HG02759 (cell line): ENCODE data around the gene ZNF280A.

Experiments
- ATAC-seq: cut with Tn5 transposase; IDR thresholded peaks from one replicate; pipeline ENCODE4 v1.9.1; 2021; ENCODE audit warnings: mild to moderate bottlenecking, moderate library complexity; ENCODE audit not compliant: unreplicated experiment

Gene ZNF280A, protein sequence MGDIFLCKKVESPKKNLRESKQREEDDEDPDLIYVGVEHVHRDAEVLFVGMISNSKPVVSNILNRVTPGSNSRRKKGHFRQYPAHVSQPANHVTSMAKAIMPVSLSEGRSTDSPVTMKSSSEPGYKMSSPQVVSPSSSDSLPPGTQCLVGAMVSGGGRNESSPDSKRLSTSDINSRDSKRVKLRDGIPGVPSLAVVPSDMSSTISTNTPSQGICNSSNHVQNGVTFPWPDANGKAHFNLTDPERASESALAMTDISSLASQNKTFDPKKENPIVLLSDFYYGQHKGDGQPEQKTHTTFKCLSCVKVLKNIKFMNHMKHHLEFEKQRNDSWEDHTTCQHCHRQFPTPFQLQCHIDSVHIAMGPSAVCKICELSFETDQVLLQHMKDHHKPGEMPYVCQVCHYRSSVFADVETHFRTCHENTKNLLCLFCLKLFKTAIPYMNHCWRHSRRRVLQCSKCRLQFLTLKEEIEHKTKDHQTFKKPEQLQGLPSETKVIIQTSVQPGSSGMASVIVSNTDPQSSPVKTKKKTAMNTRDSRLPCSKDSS

DNA sequence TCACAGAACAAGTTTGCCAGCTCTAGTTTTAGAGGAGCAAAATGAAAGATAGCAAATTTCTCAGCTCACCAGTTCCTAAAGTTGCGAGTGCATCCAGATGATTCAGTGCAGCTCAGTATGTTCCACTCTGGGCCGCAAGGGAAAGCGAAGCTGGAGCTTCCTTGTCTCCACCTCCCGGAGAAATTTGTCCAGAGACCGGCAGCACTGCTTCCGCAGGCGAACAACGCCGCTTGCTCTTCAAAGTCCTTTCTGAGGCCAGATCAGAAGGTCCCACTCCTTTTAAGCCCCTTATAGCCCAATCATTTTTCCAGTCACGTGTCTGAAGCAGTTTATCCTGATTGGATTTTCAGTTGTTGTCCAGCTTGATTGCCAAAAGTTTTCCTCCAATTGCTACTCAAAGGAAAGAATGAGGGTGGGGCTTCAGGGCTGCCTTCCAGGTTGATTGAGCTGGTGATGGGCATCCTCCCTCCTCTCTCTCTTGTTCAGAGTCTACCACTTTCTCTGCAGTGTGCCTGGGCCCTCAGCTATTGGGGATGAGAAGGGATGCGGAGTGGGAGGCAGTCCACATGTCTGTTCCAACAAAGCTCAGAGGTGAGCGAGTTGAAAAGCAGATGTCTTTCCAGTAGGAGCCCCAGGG is at the start of gene ZNF280A:
Gene ZNF280A, minus strand, starts transcription at position 251 of the 637 bp plus-strand sequence. CDS start 4,640 bp downstream, outside the sequence.
- ATAC-seq: no peak

DNA sequence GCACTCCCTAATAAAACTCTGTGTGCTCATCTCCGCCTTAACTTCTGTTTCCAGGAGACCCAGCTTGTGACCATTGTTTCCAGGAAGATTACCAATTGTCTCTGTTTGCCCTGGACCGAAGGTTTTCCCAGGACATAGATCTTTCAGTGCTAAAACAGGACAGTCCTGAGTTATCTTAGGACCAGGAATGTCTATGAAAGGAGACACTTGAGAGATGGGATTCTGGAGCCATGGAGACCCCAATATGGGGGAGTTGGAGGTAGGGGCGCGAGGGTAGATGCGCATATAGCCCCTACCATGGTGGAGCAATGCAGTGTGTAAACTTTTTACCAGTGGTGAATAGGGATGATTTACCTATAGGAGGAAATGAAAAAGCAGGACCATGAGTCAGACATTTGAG is 49.1 kb upstream of the ZNF280A start:
- no peak for ATAC-seq

DNA sequence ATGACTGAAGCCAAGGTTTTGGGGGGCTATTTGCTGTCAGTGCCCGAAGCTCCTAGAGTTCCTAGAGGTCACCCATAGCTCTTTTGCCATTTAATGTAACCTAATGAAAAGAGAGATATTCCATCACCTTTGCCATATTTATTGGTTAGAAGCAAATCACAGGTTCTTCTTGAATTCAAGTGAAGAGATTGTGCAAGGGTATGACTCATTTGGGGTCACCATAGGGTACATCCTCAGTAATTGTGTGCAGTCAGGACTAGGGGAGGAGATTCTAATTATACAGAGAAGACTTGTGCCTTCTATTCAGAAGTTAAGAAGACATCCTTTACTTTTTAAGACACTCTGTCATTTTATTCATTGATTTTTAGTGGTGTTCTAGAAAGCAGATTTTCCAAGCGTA is 45.9 kb upstream of the ZNF280A start:
- no peak for ATAC-seq

DNA sequence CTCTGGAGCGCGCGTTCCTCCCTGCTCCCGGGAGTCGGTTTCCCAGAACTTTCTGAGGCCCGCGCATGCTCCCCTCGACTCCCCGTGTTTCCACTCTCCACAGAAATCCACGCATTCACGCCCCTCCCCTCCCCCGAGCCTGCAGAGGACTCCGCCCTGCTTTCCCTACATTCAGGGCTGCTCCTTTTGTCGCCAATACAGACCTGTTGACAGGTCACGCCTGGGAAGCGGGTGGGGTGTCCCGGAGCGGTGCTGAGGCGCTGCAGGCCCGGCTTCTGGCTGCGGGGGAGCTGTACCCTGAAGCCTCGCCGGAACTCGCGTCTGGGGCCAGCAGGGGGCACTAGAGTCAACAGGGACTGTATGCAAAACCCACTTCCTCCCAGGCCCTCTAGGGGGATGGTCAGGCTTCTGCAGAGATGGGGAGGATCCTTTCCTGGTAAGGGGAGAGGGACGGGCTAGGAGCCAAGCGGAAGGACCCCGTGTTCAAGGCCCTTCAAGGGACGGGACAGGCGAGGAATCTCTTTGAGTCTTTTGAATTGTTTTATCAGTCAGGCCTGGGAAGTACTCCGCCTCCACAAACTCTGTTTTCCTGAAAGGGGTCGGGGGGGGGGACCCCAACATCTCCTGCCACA is 39.0 kb upstream of the ZNF280A start, which contains the start of gene PRAME:
Gene PRAME, minus strand, starts transcription at position 294 of the 632 bp plus-strand sequence. CDS start 2,433 bp downstream, outside the sequence.
- ATAC-seq: no peak

DNA sequence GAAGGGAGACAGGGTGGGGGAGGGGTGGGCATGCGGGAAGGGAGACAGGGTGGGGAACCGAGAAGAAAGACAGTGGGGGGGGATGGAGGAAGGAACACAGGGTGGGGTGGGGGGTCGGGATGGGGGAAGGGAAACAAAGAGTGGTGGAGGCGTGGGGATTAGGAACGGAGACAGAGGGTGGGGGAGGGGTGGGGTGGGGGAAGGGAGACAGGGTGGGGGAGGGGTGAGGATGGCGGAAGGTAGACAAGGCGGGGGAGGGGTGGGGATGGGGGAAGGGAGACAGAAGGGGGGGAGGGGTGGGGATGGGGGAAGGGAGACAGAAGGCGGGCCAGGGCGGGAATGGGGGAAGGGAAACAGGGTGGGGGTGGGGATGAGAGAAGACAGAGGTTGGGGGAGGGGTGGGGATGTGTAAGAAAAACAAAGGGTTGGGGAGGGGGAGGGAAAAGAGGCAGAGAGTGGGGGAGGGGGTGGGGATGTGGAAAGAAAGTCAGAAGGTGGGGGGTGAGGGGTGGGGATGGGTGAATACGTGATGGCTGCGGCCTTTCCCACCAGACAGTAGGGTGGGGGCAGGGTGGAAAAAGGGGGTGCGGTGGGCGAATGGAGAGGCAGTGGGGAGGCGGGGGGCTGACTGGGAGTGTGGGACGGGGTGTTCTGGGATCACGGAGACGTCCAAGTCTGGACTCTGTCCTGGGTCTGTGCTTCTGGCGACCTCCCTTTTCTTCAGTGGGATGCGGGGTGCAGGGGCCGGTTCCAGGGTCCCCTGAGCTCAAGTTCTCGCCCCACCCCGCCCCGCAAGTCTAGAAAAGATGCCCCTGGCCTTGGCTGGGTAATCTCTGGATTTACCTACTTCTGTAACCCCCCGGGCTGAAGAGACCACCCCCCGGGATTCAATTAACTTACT is 38.3 kb upstream of the ZNF280A start:
- no peak for ATAC-seq

DNA sequence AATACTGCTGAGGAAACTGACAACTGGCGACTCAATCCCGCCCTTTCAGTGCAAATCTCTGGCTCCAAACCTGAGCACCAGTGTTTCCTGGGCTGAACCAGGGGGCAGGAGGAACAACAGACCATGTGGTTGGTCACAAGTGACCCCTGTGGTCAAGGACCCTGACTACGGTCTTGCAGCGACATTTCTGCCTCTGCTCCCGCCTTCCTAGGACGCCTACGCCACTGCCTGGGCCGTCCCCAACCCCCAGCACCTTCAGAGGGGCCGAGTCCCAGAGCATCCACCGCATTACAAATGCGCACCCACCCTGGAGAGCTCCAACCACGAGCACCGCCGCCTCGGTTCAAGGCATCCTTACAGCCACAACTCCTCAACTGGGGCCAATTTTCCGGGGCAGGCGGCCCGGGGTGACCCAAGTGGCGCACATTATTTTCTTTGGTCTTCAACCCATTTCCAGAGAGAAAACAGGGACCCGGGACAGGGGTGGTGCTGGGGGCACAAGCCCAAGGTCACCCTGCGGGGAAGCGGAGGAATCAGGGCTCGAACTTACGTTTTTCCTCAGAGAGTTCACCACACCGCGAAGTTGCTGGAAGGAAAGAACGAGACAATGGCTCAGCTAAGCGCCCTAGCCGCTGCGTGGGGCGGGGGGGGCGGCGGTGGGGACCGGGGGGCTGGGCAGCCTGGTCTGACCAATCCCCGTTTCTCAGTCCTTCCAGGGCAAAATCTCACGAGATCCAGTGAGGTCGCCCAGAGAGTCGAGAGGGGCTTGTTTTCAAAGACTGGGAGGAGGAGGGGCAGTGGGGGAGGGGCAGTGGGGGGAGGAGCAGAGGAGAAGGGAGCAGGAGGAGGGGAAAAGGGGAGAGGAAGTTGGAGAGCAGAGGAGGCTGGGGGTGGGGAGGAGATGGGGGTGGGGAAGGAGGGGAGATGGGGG is 37.2 kb upstream of the ZNF280A start:
- ATAC-seq: no peak

DNA sequence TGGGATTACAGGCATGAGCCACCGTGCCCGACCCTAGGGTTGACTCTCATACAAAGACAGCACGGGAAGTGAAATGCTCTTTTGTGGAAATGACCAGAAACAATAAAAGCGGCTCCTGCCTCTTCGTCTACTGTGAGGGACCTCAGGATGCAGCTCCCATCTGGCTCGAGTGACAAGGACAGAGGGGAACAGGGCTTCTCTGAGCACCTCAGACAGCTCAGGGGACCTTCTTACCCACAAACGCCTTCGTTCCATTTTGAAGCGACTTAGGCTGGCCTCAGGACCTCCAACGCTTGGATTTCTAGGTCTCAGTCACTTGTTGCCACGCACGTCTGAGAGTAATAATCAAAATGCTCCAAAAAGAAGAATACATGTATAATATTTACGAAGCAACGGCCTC is 36.5 kb upstream of the ZNF280A start:
- no peak for ATAC-seq

DNA sequence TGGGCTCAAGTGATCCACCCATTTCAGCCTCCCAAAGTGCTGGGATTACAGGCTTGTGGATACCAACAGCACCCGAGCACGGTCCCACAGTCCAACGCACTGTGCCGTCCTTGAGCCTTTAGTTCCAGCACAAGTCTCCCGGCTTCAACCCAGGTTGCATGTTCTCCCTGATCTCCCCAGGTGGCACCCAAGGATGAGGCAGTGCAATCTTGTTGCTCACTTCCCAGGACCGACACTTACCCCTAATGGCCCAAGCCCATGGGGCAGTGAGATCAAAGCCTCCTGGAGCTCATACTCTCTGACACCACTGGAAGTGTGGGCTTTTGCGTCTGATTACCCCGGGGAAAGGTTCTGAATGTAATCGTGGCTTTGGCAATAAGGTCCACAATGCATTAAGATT is 35.5 kb upstream of the ZNF280A start:
- ATAC-seq: no peak

DNA sequence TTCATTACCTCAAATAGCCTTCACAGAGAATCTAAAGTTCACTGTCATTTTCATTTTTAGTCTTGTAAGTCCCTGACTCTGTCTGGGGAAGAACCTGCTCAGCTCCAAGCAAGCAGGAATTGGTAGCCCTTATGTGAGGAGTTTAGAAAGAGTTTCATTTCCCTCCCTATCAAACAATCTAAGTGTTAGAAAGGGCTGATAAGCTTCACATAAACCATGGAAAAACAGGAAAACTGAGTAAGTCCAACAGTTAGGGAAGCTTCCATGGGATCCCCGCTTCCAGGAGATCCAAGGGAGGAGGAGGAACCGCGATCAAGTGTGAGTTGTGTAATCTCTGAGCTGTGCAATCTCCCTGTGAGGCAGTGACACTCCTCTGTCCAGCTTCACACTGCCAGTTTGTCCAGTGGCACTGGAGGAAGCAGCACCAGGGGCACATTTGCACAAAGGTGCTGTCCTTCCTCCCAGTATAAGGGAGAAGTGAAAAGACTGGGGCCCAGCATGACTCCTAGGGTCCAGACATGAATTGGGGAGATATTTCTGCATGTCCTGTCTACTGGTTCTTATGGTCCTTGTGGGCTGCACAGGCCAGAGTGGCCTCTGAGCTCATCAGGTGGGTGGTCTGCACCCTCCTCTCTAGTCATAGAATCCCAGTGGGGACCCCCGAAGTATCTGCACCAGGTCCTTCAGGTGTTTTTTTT is 34.7 kb upstream of the ZNF280A start:
- no peak for ATAC-seq

DNA sequence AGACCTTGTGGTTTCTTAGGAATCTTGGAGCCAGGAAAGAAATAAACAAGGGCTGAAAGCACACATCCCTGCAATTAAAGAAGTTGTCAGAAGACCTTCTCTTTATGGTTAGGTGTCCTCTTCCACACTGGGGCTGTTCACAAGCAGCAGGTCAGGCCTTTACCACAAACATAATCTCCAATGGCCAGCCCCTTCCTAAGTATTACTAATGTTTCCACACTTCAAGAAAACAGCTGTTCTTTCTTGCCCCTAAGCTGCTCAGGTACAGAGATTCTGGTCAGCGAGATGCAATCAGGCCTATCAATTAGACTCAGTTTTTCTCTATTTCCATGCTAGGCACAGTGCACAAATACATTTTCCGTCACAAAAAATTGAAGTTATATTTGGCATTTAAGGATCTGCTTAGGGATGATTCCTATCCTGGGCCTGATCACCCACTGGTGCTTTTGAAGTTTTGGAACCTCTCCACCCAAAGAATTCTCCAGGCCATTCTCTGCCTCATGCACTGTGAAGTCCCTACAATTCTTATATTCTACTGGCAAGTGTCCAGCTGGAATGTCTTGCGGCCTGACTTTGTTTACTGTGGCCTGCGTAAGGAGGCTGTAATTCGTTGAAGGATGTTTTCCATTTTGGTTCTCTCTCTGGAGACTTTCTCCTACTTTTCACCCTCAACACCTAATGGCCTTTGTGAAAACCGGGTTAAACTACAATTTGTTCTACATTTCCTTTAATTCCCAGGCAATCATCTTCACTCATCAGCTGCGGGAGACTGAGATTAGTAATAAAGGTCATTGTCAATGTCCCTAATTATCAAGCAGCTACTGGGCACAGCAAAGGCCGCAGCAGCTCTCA is 33.9 kb upstream of the ZNF280A start:
- ATAC-seq: no peak

DNA sequence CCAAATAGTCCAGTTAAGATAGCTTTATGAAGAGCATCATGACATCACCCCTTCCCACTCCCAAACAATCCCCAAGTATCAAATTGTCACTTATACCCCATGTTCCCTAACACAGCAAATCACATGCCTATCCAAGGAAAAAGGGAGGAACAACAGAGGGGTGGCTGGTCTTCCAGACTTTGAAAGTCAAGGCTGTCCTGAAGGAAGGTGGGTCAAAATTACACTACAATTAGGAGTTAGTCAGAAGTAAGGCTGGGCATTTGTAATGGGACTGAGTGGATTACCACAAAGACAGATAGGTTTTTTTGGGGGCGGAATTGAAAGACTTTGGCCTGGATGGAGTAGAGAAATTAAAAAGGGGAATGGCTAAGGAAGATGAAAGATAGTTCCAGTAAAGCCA is 33.1 kb upstream of the ZNF280A start:
- ATAC-seq: no peak

DNA sequence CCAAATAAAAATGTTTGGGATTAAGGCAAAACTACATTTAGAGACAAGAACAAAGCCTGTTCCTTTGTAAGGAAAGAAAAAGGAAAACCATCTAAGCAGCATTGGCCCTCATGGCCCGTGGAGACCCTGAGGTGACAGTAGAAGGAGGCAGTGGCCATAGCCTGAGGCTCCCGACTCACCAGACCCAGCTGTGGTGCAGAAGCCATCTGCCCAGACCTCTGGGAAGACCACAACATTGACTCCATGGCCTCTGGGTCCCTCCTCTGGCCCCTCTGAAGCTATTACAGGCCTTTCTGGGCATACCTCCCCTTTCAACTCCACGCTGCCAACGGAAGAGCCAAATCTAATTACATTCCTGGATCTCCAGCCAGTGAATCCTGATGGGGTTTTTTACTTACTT is 32.6 kb upstream of the ZNF280A start:
- no peak for ATAC-seq

DNA sequence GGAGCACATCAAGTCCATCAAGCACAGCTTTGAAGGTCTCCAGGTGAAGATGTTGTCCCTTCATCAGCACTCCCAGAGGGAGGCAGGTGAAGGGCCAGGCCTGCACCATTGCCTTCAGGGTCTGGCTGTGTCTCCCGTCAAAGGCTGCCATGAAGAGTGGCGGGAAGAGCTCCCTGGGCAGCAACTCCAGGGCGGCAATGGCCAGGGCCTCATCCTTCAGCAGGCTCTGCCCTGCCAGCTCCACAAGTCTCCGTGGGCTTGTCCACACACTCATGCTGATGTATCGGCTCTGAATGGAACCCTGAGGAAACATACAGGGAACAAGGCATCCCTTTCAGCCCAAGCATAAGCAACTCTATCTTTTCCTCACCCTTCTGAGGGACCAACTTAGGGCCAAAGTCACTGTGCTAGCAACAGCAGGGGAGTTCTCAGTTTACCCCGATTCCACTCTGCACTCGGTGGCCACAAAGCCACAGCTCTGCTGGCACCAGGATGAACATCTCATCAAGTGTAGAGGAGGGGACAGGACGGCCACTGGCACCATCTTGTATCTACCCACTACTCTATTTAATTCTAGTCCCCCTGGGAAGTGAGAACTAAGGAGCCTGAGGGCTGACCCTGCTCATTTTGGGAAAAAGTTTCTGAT is 30.8 kb upstream of the ZNF280A start:
- no peak for ATAC-seq

DNA sequence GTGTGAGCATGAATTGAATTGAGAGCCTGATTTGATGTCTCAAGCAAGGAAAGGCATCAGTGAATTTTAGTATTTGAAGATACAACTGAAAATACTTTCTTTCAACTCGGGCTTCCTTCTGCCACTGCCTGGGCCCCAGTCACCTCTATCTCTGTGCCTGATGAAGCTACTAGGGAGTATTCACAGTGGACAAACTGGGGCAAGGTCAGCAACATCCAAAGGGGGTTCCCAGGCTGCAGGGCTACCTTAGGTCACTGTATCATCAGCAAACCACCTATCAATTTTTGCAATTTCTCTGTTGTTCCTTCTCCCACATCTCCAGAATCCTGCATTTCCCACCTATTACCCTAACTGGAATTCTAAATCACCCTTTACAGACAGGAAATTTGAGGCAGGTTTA is 28.8 kb upstream of the ZNF280A start:
- no peak for ATAC-seq

DNA sequence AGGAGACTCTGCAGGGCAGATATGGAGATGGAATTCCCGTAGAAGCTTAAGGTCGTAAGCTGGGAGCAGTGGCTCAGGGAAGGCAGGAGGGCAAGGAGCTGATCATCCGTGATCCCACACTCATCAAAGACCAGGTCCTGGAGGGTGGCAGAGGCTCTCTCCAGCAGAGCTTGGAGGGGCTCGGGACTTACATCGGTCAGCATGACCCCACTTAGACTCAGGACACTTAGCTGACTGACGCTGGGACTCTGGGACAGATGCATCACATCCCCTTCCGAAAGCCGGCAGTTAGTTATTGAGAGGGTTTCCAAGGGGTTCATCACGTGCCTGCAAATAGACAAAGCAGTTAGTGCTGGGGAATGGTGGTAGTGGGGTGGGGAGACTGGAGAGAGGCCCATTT is 28.2 kb upstream of the ZNF280A start:
- no peak for ATAC-seq

DNA sequence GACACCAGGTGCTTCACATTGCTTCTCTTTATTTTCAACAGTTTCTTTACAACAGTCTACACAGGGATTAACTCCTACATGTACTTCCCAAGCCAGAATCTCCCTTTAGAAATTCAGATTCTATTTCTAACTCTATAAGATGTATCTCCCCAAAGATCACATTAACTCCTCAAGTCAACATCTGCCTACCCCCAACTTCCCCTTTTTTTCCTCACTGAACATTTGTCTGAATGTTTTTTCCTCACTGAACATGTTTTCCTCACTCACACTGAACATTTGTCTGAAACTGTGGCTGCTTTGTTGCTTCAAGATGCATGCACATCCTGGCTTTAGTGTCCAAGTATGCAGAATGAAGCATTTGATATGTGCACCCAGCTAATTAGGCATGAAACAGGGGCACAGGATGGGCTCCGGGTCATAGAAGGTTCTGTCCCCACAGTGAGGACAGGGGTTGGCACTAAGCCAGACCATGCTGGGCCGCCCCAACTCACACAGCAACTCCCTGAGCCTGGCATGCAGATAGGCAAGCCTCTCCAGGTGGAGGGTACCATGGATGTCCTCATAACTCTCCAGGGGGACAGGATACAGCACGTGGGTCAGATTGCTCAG is 27.7 kb upstream of the ZNF280A start:
- ATAC-seq: no peak

DNA sequence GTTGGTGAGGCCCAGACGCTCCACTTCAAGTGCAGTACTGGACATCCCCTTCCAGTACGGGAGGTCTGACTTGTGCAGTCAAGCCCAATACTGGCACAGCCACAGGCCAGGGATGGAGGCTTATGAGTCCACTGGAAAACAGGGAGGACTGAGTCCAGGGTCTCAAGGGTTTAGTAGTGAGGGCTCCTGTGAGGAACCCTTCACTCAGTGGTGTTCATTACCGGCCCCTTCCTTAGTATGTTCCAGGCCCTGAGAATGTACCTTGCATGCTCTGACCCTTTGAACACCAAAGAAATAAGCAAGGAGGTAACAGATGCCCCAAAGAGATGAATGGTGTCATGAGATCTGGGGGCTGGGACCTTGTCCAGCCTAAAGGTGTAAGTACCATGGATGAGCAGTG is 27.2 kb upstream of the ZNF280A start:
- ATAC-seq: no peak
